Transverse colon (tissue), 4 donors: ENCODE measurements around the gene OAS2. TPM values are rescaled to one million over a fixed set of nuclear protein-coding genes. Genes with fewer than 3 reads are reported as not detected.

Source experiments
- DNase-seq: peaks from one replicate; pipeline ENCODE4 v3.0.0-alpha.2; 2019
- H3K27ac ChIP-seq, 4 donors: fragments of 200-600 bp; sonication (generic); 2 replicates each; pipeline ENCODE4 v1.5.1; 2016 to 2018; ENCODE audit warnings: inconsistent platforms in 4 of 4
- H3K27me3 ChIP-seq: fragments of 200-600 bp; sonication (generic); 2 replicates; pipeline ENCODE4 v1.5.1; 2017; ENCODE audit warnings: inconsistent platforms
- H3K36me3 ChIP-seq, 4 donors: fragments of 200-600 bp; sonication (generic); 2 replicates each; pipeline ENCODE4 v1.5.1; 2017 to 2019; ENCODE audit warnings: inconsistent platforms in 4 of 4
- H3K4me1 ChIP-seq, 4 donors: fragments of 200-600 bp; sonication (generic); 2 replicates each; pipeline ENCODE4 v1.5.1; 2017 to 2020; ENCODE audit warnings: inconsistent platforms in 4 of 4
- H3K4me3 ChIP-seq, 4 donors: fragments of 200-600 bp; sonication (generic); 1 replicate in 1 of 4; 2 replicates in 3 of 4; pipeline versions ENCODE4 v1.5.1 to v1.6.1; 2017 to 2019; ENCODE audit warnings: inconsistent platforms in 4 of 4
- H3K9me3 ChIP-seq, 2 donors: fragments of 200-600 bp; sonication (generic); 2 replicates each; pipeline ENCODE4 v1.5.1; 2017 to 2019; ENCODE audit warnings: inconsistent platforms in 2 of 2
- EP300 ChIP-seq: sonication (generic); formaldehyde crosslinking; IDR thresholded peaks from one replicate; pipeline ENCODE4 v1.6.1; 2017; ENCODE audit warnings: antibody characterized with exemption, low read depth
- POLR2A ChIP-seq: fragments of 450-650 bp; IDR thresholded peaks from one replicate; pipeline ENCODE4 v1.6.1; 2016; ENCODE audit warnings: antibody characterized with exemption, mild to moderate bottlenecking, moderate library complexity
- POLR2AphosphoS5 ChIP-seq, 3 donors: sonication (generic); formaldehyde crosslinking; IDR thresholded peaks; one replicate each; pipeline ENCODE4 v1.6.1; 2016; ENCODE audit warnings: antibody characterized with exemption in 3 of 3
- WGBS, 2 donors: methylation state at CpG; one replicate each; pipeline ENCODE4 v1.1.5; 2018; ENCODE audit warnings: low coverage in 1 of 2; 5-methylcytosine and 5-hydroxymethylcytosine counted together
- in situ Hi-C, 4 donors: fragments of 200-750 bp; cut with MboI; loops; one replicate each; pipeline versions ENCODE4 v1.15.0 to v1.15.1; 2017; ENCODE audit warnings: low sequenced_read_pairs in 3 of 4, low pct_ligation_motif_present in 1 of 4, low pct_unique_long_range_greater_than_20kb in 1 of 4
- intact Hi-C: fragments of 100-400 bp; cut with DNase I; formaldehyde crosslinking; loops from one replicate; pipeline ENCODE4 v1.15.1; 2023; ENCODE audit warnings: low total_unique reads
- total RNA-seq, 4 donors: library from RNA; depleted of rRNA; stranded (reverse); fragments of >200 nt; gene quantifications; one replicate each; pipeline ENCODE4 v1.1.0, GENCODE V29; 2016
- TF ChIP-seq, protein P1 (sequence below), 5 experiments: fragments of 200-600 bp in 3 of 5; fragments of 450-650 bp in 2 of 5; sonication (generic) in 3 of 5; IDR thresholded peaks; 1 replicate in 2 of 5; 2 replicates in 3 of 5; pipeline ENCODE4 v1.5.1; 2016 to 2017; ENCODE audit warnings: antibody characterized with exemption in 5 of 5, inconsistent platforms in 3 of 5, mild to moderate bottlenecking in 2 of 5, moderate library complexity in 1 of 5

OAS2 gene
- total RNA-seq, 4 donors from 2014 or later: 2.0 to 5.1 (median 3.5) TPM

DNA sequence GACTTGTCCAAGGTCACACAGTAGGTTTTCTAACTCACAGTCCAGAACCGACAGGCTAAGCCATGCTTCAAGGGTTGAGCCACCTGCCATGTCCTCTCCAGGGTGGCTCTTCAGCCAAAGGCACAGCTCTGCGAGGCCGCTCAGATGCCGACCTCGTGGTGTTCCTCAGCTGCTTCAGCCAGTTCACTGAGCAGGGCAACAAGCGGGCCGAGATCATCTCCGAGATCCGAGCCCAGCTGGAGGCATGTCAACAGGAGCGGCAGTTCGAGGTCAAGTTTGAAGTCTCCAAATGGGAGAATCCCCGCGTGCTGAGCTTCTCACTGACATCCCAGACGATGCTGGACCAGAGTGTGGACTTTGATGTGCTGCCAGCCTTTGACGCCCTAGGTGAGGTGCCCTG, 12.7 kb upstream of the OAS2 start:
- TF ChIP-seq, protein P1, sequence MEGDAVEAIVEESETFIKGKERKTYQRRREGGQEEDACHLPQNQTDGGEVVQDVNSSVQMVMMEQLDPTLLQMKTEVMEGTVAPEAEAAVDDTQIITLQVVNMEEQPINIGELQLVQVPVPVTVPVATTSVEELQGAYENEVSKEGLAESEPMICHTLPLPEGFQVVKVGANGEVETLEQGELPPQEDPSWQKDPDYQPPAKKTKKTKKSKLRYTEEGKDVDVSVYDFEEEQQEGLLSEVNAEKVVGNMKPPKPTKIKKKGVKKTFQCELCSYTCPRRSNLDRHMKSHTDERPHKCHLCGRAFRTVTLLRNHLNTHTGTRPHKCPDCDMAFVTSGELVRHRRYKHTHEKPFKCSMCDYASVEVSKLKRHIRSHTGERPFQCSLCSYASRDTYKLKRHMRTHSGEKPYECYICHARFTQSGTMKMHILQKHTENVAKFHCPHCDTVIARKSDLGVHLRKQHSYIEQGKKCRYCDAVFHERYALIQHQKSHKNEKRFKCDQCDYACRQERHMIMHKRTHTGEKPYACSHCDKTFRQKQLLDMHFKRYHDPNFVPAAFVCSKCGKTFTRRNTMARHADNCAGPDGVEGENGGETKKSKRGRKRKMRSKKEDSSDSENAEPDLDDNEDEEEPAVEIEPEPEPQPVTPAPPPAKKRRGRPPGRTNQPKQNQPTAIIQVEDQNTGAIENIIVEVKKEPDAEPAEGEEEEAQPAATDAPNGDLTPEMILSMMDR (IDR thresholded peaks at IDR 0.05): no peak
- TF ChIP-seq POLR2A (no peak), EP300 (no peak), POLR2AphosphoS5 (IDR thresholded peaks at IDR 0.05) (no peak)
- Histone ChIP-seq H3K27ac (no peak overlapping the region), H3K27me3 (no peaks in the 10 kb centered on the region), H3K36me3 (peaks cover 0 to 14% (median 3%) of the 10 kb centered on the region in 4 donors), H3K4me3 (no peak overlapping the region), H3K4me1 (no peaks in the 10 kb centered on the region), H3K9me3 (no peaks in the 10 kb centered on the region)
- 92% methylated on average over 15 of the region's 15 CpGs; no CpG with 5 or more reads in 1 of the 2 donors for WGBS, 2 donors
- intact Hi-C loops: no loop called here
- in situ Hi-C loops: no loop called here
- DNase-seq: no peak

DNA sequence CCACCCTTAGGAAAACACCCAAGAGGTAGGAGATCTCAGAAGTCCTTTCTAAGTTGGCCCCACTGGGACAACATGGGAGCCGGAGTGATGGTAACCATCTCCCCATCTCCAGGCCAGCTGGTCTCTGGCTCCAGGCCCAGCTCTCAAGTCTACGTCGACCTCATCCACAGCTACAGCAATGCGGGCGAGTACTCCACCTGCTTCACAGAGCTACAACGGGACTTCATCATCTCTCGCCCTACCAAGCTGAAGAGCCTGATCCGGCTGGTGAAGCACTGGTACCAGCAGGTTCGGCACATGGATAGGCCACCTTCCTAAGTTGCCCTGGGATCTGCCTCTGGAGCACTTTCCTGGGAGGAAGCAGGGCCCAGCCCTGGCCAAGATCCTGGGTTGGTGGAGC, 11.0 kb upstream of the OAS2 start:
- in situ Hi-C loops (no loop called here), intact Hi-C loops (no loop called here)
- no peaks in the 10 kb centered on the region for H3K27me3 ChIP-seq
- DNase-seq: no peak
- H3K27ac ChIP-seq: no peak overlapping the region
- no peaks in the 10 kb centered on the region for H3K9me3 ChIP-seq
- H3K36me3 ChIP-seq: peaks cover 0 to 6% (median 2%) of the 10 kb centered on the region in 4 donors
- 96% methylated on average over 9 of the region's 9 CpGs; no CpG with 5 or more reads in 1 of the 2 donors for WGBS, 2 donors
- H3K4me3 ChIP-seq: no peak overlapping the region
- TF ChIP-seq, protein P1 (IDR thresholded peaks at IDR 0.05): no peak
- TF ChIP-seq POLR2AphosphoS5 (IDR thresholded peaks at IDR 0.05): no peak
- TF ChIP-seq POLR2A: no peak
- TF ChIP-seq EP300: no peak
- no peaks in the 10 kb centered on the region for H3K4me1 ChIP-seq

DNA sequence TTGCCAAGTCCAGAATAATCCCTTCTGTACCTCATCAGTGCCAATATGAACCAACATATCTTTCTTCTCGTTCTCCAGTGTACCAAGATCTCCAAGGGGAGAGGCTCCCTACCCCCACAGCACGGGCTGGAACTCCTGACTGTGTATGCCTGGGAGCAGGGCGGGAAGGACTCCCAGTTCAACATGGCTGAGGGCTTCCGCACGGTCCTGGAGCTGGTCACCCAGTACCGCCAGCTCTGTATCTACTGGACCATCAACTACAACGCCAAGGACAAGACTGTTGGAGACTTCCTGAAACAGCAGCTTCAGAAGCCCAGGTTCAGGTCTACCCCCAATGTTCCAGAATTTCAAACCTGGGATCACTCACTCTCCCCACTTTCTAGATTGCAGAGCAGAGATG, 10.5 kb upstream of the OAS2 start:
- no peak for DNase-seq
- in situ Hi-C loops (no loop called here), intact Hi-C loops (no loop called here)
- WGBS, 2 donors: 97% methylated on average over 7 of the region's 7 CpGs; no CpG with 5 or more reads in 1 of the 2 donors
- no peaks in the 10 kb centered on the region for H3K27me3 ChIP-seq
- H3K27ac ChIP-seq: no peak overlapping the region
- H3K36me3 ChIP-seq: peaks cover 0 to 2% (median 0%) of the 10 kb centered on the region in 4 donors
- H3K4me3 ChIP-seq: no peak overlapping the region
- no peaks in the 10 kb centered on the region for H3K4me1 ChIP-seq
- H3K9me3 ChIP-seq: no peaks in the 10 kb centered on the region
- no peak for TF ChIP-seq EP300
- TF ChIP-seq, protein P1 (IDR thresholded peaks at IDR 0.05): no peak
- TF ChIP-seq POLR2A: no peak
- no peak for TF ChIP-seq POLR2AphosphoS5 (IDR thresholded peaks at IDR 0.05)

DNA sequence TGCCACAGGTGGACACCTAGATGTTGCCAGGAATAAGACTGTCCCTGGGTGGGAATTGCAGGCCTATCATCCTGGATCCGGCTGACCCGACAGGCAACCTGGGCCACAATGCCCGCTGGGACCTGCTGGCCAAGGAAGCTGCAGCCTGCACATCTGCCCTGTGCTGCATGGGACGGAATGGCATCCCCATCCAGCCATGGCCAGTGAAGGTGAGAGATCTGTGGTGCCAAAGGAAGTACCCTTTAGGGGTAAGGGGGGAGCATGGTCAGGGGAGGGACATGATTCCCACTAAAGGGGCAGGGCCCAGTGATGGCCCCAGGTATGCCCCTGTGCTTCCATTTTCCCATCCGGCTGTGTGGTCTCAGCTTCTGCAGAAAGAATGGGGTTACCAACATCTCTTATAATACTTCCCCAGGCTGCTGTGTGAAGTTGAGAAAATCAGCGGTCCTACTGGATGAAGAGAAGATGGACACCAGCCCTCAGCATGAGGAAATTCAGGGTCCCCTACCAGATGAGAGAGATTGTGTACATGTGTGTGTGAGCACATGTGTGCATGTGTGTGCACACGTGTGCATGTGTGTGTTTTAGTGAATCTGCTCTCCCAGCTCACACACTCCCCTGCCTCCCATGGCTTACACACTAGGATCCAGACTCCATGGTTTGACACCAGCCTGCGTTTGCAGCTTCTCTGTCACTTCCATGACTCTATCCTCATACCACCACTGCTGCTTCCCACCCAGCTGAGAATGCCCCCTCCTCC, 8.6 kb upstream of the OAS2 start:
- no peak overlapping the region for H3K4me3 ChIP-seq
- intact Hi-C loops: no loop called here
- no peaks in the 10 kb centered on the region for H3K9me3 ChIP-seq
- no peak for DNase-seq
- H3K4me1 ChIP-seq: no peaks in the 10 kb centered on the region
- WGBS, 2 donors: 83 to 86% methylated on average over 1 to 7 of the region's 8 CpGs
- TF ChIP-seq POLR2AphosphoS5 (IDR thresholded peaks at IDR 0.05): no peak
- no peak for TF ChIP-seq EP300
- TF ChIP-seq, protein P1 (IDR thresholded peaks at IDR 0.05): no peak
- in situ Hi-C loops: no loop called here
- no peak overlapping the region for H3K27ac ChIP-seq
- no peaks in the 10 kb centered on the region for H3K36me3 ChIP-seq
- H3K27me3 ChIP-seq: no peaks in the 10 kb centered on the region
